GM18517 (cell line): Measurements from ENCODE around the gene RMND1.
"Not testable (repeated sequence)": the region's sequence is repeated elsewhere in the genome, so short reads cannot be mapped to it uniquely, and the experiment has no call there.

Experiments used
- ATAC-seq: cut with Tn5 transposase; IDR thresholded peaks from one replicate; pipeline ENCODE4 v1.9.1; 2021; ENCODE audit warnings: mild to moderate bottlenecking, moderate library complexity; ENCODE audit not compliant: unreplicated experiment

The RMND1 gene

DNA sequence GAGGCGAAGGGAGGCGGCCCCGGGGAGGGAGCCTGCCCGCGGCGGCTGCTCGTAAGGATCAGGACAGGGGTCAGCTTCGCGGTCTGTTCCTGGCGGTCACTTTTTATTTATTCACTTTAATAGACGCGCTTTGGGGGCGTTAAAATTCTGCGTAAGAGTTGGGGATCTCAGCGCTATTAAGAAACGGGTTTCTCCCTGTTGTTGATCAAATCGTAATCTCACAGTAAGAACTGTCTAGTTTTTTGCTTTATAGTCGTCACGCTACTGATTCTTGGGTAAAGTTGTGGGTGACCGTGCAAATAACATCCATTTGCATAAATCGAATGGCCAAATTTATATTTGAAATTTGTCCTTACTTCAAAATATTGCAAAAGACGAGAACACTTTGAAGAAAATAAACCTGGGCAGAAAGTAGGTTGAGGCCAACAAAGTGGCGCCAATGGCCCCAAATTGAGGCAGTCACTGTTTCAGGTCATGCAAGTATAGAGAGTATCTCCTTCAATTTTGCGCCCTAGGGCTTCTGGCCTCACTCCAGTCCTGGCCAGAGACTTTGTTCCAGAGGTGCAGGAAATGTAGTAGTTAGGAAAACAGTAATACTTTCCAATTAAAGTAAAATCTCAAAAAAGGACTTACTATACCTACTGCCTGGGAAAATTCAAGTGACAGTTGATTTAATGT is 963 bp upstream of the RMND1 start:
- no peak for ATAC-seq

DNA sequence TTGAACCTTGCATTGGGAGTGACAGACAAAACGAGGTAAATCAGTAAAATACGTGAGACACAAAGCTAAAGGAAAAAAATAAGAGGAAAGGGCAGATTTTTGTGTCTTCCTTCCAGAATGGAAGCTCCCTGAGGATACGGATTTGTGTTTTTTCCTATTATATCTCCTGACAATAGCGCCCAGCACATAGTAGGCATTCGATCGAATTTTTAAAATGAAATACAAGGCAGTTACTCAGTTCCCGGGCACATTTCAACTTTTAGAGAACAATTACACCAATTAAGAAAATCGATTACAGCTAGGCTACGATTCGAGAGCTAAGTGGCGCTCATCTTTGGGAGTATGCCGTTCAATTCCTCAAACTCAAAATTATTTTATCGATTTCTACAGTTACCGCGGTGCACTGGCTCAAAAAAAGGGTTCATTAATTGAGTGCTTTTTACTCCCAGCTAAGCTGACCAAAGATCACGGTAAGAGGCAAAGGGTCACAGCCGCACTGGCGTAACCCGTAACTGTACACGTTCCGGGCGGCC is 443 bp downstream of the RMND1 start:
- peak; percentile 44 for ATAC-seq

DNA sequence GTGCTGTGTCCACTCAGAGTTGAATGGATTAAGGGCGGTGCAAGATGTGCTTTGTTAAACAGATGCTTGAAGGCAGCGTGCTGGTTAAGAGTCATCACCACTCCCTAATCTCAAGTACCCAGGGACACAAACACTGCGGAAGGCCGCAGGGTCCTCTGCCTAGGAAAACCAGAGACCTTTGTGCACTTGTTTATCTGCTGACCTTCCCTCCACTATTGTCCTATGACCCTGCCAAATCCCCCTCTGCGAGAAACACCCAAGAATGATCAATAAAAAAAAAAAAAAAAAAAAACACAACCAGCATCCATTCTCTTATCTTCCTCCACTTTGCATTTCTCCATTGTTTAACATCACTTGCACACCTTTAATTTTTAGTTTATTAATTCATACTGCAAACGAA is 998 bp downstream of the RMND1 start:
- not testable (repeated sequence) for ATAC-seq

DNA sequence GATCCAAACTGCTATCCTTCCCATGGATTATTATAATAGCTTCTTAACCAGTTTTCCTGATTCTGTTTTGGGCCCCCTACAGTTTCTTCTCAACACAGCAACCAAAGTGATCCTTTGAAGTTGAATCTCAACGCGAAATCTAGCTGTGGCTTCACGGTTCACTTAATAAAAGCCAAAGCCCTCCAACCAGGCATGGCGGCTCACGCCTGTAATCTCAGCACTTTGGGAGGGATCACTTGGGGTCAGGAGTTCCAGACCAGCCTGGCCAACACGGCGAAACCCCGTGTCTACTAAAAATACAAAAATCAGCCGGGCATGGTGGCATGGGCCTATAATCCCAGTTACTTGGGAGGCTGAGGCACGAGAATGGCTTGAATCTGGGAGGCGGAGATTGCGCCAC is 3.3 kb downstream of the RMND1 start:
- no peak for ATAC-seq

DNA sequence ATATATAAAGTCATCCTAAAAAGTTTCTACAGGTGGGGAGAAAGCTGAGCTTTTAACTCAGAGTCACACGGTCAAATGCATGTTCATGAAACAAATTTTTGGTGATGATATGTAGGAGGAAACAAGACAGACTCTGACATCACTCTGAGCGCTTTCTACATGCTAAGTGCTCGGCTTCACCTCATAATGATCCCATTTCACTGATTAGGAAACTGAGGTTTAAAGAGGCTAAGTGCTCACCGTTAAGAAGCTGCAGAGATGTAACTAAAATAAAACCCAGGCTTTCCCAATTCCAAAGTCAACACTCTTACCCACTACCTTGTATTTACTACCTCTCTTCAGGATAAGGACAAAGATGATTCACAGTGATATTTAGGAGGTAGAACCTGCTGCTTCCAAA is 4.7 kb downstream of the RMND1 start:
- ATAC-seq = no peak

DNA sequence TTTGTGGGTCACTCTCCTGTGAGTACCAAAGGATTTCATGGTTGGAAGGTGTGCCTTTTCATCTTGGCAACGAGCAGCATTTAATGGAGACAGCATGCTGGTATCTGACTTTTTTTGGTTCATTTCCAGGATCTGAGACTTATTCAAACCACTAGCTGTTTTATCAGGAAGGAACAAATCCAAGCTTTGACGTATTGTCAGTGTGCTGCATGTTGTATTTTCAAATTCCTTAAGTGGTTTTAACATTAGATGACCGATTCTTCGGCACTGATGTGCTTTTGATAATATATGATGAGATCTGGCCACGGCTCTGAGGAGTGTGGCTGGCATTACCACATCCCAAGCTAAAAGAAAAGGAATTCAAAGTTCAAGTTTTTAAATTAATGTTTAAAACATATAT is 6.4 kb downstream of the RMND1 start:
- no peak for ATAC-seq

DNA sequence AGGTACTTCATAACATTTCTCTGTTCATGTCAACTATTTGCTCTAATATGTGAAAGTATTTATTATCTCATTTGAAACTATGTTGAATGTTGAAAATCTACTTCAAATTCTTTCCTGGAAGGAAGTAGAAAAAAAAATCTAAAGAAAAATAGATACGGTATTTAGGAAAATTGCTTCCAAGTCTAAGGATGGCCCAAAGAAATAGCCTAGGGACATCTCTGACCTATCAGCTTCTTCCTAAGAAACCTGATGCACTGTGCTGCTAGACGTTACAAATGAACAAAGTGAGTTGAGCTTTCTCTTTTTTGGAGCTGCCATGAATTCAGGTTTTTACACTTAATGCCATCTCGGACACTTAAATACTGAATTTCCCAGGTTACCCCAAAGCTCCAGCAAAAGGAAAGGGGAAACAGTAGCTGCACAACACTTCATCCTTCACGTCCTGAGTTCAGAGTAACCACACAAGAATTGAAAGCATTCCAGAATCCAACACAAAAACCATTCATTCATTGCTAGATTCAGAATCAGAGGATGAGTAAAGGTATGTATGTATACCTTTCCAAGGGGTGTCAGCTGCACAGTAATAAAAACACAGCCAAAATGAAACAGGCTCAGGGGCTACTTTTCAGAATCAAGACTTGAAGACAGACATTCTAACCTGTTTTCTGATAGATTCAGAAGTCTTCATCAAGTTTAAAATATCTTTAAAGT is 7.9 kb downstream of the RMND1 start:
- no peak for ATAC-seq

DNA sequence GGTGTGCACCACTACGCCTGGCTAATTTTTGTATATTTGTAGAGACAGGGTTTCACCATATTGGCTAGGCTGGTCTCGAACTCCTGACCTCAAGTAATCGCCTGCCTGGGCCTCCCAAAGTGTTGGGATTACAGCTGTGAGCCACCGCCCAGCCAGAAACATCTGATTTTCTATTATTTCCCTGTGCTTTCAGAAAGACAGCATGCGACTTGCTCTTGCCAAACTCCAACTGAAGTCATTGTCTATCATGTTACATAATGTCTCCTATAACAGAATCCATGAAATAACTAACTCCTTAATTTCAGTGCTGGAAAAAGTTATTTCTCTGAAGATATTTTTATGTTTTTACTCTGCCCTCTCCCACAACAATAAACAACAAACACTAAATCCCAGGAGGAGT is 8.5 kb downstream of the RMND1 start:
- no peak for ATAC-seq

DNA sequence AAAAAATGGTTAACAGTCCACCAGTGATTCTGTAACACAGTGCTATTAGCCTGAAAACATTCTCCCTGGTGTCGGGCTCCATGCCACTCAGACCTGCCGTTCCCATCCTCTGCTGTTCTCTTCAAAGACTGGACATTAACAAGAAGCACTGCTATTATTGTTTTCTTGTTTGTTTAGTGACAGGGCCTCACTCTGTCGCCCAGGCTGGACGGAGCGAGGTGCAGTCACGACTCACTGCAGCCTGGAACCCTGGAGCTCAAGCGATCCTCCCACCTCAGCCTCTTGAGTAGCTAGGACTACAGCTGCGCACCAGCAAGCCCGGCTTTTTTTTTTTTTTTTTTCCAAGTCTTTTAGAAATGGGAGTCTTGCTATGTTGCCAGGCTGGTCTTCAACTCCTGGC is 9.6 kb downstream of the RMND1 start:
- ATAC-seq = no peak

DNA sequence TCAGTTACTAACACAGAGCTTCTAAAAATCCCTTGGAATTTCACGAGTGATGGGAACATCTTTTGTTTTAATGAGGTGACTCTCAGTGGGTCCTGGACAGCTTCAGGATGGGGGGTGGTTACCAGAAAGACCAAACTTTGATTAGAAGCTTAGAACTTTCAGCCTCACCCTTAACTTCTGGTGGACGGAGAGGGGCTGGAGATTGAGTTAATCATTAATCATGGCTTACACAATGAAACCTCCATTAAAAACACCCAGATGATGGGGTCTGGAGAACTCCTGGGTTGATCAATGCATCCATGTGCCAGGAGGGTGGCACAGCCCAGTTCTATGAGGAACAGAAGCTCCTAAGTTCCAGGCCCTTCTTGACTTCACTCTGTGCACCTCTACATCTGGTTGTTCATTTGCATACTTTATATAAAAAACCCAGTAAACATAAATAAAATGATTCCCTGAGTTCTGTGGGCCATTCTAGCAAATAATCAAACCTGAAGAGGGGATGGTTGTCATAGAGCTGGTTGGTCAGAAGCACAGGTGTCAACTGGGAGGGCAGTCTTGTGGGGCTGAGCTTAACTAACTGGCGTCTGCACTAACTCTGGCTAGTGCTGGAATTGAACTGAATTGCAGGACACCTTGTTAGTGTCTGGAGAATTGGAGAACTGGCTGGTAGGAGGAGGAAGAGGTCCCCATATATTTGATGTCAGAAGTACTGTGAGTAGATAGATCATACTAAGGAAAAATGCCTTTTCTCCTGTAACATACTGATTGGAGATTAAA is 10.3 kb downstream of the RMND1 start:
- no peak for ATAC-seq

DNA sequence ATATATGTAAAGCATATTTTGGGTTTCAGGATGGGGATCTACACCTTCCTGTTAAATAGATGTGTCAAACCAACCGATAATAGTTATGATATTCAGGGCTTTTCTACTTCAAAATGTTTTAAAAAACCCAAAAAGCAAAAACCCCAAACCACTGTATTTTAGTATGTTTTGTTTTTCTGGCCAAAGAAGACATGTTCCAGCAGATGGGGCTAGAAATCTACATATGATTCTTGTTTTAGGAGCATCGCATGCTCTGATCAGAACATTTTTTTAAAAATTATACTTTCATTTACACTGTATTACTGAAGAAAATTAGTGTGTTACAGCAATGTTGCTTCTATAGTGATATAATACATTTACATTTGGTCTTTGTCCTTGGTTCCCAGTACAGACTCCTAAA is 11.0 kb downstream of the RMND1 start:
- ATAC-seq = peak; percentile 38

DNA sequence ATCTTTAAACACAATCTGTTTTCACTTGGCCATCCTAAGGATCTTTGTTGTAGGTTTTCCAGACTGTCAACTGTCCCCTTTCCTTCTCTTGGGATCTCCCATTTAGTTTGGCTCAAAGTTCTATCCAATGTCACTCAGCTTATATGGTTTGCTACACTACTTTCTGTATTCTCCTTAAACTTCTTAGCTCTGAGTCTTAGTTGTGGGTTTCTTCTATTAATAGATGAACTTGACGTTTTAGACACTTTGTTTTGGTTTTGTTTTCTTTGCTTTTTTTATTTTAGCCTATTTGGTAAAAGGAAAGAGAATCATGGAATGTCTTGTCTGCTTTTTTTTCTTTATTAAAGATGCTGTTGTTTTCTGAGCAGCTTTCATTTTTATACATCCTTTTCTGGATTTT is 11.4 kb downstream of the RMND1 start:
- ATAC-seq = peak; percentile 74

DNA sequence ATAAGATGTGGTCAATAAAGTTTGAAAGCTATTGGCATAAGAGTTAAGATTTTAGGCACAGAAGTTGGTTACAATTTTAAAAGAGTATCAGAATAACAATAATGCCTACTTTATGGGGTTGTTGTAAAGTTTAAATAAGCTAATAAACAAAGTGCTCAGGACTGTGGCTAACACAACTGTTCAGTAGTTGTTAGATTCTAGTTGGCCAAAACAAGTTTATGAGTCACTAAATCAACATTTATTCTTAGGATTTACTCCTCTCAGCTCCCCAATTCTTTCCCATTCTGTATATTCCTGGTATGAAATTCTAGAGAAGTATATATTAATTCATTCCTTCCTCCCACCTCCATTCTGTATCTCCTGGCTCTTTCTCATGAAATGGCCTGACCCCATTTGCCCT is 14.5 kb downstream of the RMND1 start:
- ATAC-seq = no peak

DNA sequence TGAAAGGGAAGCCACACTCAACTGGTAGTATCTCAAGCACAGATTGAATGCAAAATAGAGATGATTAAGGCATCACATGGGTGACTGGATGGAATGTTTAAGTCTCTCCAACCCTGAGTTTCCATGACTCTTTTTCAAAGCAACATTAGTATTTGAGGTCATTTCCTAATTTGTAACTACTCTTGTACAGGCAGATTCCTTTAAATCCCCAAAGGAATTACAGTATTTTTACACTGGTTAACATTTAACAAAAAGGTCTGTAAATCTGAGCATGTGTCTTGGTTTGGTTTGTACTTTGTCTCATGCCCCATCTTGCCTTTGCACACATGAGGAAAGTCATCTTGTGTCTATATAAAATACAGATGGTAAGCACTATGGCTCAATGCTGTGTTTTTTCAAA is 15.1 kb downstream of the RMND1 start:
- ATAC-seq = no peak

DNA sequence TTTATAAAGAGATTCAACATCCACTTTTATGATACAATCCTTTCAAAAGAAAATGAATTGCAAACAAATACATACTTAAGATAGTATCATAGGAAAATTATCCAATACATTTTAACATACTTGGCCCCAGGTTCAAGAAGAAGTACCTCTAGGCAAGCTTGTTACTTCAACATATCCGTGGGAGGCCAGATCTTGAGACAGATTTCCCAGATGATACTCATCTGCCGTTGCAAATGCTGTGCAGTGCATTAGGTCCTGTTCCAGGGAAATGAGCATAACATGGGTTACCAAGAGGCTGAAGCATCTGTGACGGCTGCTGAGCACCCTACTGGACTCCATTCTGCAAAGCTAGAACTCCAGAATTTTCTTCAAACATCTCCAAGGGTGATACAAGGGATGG is 15.6 kb downstream of the RMND1 start:
- no peak for ATAC-seq

DNA sequence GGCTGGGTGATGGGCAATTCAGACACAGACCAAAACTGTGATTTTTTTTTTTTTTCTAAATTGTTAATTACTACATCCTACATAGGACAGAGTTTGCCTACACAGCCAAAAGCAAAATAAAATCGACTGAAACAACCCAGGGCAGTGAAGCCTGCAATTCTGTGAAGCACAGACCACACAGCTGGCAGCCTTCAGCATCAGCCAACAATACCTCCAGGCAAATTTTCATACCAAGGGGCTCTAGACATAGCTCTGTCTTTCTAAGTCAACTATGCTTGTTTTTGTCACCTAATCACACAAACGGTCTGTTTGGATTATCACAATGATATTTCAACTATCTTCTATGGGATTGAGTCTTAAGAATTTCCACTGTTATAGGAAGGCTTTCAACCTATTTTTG is 17.6 kb downstream of the RMND1 start:
- ATAC-seq = no peak

DNA sequence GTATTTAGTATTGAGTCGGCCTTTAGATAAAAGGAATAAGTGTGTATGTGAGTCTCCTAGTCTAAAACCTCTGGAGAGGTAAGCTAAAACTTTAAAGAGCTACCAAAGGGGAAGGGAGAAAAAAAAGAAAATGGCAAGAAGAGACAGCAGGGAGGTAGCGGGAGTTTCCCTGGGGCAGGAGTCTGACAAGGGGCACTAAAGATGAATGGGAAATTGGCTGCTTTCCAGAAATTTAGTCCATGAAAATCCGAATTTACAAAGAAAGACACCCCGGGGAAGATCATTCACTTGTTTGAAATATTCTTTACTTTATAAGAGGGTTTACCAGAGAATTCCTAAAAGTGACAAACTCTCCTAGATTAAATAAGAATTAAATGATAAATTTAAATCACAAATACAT is 19.3 kb downstream of the RMND1 start:
- no peak for ATAC-seq

DNA sequence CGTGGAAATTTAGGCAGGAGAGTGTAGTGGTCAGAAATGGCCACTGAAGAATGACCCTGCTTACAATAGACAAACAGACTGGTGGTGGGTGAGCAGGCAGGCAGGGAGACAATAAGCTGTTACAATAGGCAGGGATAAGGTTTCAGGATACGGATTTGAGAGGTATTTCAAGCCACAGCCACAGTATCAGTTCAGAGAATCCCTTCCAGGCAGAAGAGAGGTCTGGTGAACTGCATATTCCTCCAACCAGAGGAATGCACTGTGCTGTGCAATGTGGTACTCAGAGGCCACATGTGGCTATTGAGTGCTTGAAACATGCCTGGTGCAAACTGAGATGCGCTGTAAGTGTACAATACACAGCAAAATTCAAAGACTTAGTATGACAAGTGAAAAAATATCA is 20.6 kb downstream of the RMND1 start:
- ATAC-seq = no peak

DNA sequence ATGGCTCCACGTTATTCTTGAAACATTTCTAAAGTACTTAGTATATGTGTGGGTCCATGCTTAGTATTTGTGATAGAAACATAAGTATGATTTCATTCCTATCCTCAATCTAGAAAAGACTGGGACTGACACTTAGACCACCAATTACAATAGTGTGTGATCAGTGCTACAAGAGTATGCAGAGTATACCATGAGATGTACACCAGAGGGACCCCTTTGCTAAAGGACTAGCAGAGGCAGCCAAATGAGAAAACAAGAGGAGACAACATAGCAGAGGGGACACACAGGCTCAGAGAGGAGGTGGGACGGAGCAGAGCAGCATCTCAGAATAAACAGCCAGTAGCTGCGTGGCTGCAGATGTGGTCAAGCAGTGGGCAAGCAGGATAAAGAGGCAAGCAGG is 21.0 kb downstream of the RMND1 start:
- ATAC-seq = no peak

DNA sequence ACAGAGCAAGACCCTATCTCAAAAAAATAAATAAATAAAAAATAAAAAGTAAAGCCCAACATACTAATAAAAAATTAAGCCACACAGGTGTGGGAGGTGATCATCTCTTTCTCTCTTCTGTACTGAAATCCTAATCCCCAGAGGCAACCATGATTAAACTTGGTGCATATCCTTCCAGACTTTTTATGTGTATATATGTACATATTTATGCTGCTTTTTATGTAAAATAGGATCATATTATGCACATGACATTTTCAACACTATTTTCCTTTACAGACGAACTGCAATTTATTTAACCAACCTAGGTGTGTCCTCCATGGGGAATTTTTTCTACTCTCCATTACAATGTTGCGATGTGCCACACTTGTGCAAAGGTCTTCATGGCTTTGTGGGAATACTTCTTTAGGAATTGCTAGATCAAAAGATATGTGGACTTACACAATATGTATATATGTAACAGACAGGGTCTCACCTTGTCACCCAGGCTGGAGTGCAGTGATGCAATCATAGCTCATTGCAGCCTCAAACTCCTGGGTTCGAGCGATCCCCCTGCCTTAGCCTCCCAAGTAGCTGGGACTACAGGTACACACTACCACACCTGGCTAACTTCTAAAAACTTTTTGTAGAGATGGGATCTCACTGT is 23.7 kb downstream of the RMND1 start:
- no peak for ATAC-seq

DNA sequence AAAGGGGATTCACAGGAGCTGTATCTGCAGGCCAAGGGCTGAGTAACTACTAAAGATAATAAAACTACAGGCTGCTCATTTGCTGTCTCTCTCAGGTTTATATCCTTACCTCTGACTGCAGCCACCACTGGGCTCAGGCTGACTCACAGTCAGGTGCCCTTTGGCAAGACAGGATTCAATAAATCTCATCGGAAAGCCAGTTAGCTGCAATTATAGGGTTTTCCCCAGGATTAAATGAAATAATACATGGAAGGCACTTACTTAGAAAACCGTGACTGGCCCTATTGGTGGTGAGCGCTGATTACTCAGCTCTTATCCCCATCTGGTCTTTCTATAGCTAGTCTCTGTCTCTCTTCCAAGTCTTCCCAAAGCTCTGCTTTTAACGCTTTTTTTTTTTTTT is 26.4 kb downstream of the RMND1 start:
- ATAC-seq = no peak
